ENCODE measurements around the gene EXOC4.

EXOC4 gene

GRCh38 chr7:133576612-133577168, 323.8 kb downstream of the EXOC4 start:
- no peak for ATAC-seq (ENCODE audit: low read depth)
- Histone ChIP-seq H3K27ac (ENCODE audit: poor library complexity, severe bottlenecking) (no peak overlapping the region), H3K4me3 (ENCODE audit: severe bottlenecking) (no peak overlapping the region), H3K4me1 (ENCODE audit: insufficient read depth, poor library complexity, severe bottlenecking) (peaks cover 17% of the 10 kb centered on the region), H3K27me3 (ENCODE audit: insufficient read depth, poor library complexity, severe bottlenecking) (no peaks in the 10 kb centered on the region), H3K36me3 (ENCODE audit: low read depth) (0 out of 2 replicates have a peak, but pooled peaks cover 5% of the 10 kb centered on the region), H3K9me3 (ENCODE audit: severe bottlenecking) (no peaks in the 10 kb centered on the region)
- TF ChIP-seq CTCF (IDR thresholded peaks at IDR 0.05; ENCODE audit: poor library complexity, severe bottlenecking), result no peak
- no peak for DNase-seq (ENCODE audit: low spot score)

GRCh38 chr7:133582766-133583523, 330.1 kb downstream of the EXOC4 start:
- peak overlapping the region; percentile 41 for H3K27ac ChIP-seq (ENCODE audit: poor library complexity, severe bottlenecking)
- peaks cover 11% of the 10 kb centered on the region for H3K4me1 ChIP-seq (ENCODE audit: insufficient read depth, poor library complexity, severe bottlenecking)
- DNase-seq (ENCODE audit: low spot score), result no peak
- H3K27me3 ChIP-seq (ENCODE audit: insufficient read depth, poor library complexity, severe bottlenecking), result no peaks in the 10 kb centered on the region
- ATAC-seq (ENCODE audit: low read depth), result peak; percentile 35; the same call in 2 of the 3 replicates
- no peaks in the 10 kb centered on the region for H3K9me3 ChIP-seq (ENCODE audit: severe bottlenecking)
- no peak for TF ChIP-seq CTCF (IDR thresholded peaks at IDR 0.05; ENCODE audit: poor library complexity, severe bottlenecking)
- H3K4me3 ChIP-seq (ENCODE audit: severe bottlenecking), result no peak overlapping the region
- 0 out of 2 replicates have a peak, but pooled peaks cover 5% of the 10 kb centered on the region for H3K36me3 ChIP-seq (ENCODE audit: low read depth)

GRCh38 chr7:133583545-133584171, 330.8 kb downstream of the EXOC4 start:
- no peak for TF ChIP-seq CTCF (IDR thresholded peaks at IDR 0.05; ENCODE audit: poor library complexity, severe bottlenecking)
- H3K27ac ChIP-seq (ENCODE audit: poor library complexity, severe bottlenecking), result peak overlapping the region; percentile 41

GRCh38 chr7:133584956-133585668, 332.2 kb downstream of the EXOC4 start:
- no peak for ATAC-seq (ENCODE audit: low read depth)

More at GRCh38 chr7:133583545-133584171, 330.8 kb downstream of the EXOC4 start:
- H3K9me3 ChIP-seq (ENCODE audit: severe bottlenecking), result no peaks in the 10 kb centered on the region
- H3K4me1 ChIP-seq (ENCODE audit: insufficient read depth, poor library complexity, severe bottlenecking), result peaks cover 11% of the 10 kb centered on the region
- no peak overlapping the region for H3K4me3 ChIP-seq (ENCODE audit: severe bottlenecking)
- H3K36me3 ChIP-seq (ENCODE audit: low read depth), result 0 out of 2 replicates have a peak, but pooled peaks cover 5% of the 10 kb centered on the region
- DNase-seq (ENCODE audit: low spot score) (no peak), ATAC-seq (ENCODE audit: low read depth) (no peak)
- no peaks in the 10 kb centered on the region for H3K27me3 ChIP-seq (ENCODE audit: insufficient read depth, poor library complexity, severe bottlenecking)

More at GRCh38 chr7:133584956-133585668, 332.2 kb downstream of the EXOC4 start:
- no peak for TF ChIP-seq CTCF (IDR thresholded peaks at IDR 0.05; ENCODE audit: poor library complexity, severe bottlenecking)
- peaks cover 11% of the 10 kb centered on the region for H3K4me1 ChIP-seq (ENCODE audit: insufficient read depth, poor library complexity, severe bottlenecking)
- H3K27me3 ChIP-seq (ENCODE audit: insufficient read depth, poor library complexity, severe bottlenecking), result no peaks in the 10 kb centered on the region
- H3K36me3 ChIP-seq (ENCODE audit: low read depth), result 0 out of 2 replicates have a peak, but pooled peaks cover 3% of the 10 kb centered on the region
- H3K9me3 ChIP-seq (ENCODE audit: severe bottlenecking), result no peaks in the 10 kb centered on the region
- DNase-seq (ENCODE audit: low spot score), result no peak
- no peak overlapping the region for H3K27ac ChIP-seq (ENCODE audit: poor library complexity, severe bottlenecking)
- no peak overlapping the region for H3K4me3 ChIP-seq (ENCODE audit: severe bottlenecking)

Measured in RWPE2 (cell line).